Astrocyte of the spinal cord (primary cell): ENCODE measurements around the gene CREBBP.

Experiments used
- DNase-seq: peaks from one replicate; pipeline ENCODE4 v3.0.0; 2011; ENCODE audit warnings: low read depth, low spot score
- H3K4me3 ChIP-seq: 2 replicates; pipeline ENCODE4 v1.5.1; 2011; ENCODE audit warnings: low read depth, mild to moderate bottlenecking, low read length, moderate library complexity
- CTCF ChIP-seq: IDR thresholded peaks from 2 replicates; pipeline ENCODE4 v1.5.1; 2012; ENCODE audit warnings: low read depth, mild to moderate bottlenecking, low read length, inconsistent platforms
- in situ Hi-C: cut with HindIII; loops from 2 replicates; pipeline ENCODE4 v1.10.0; 2017; ENCODE audit warnings: low sequenced_read_pairs

The CREBBP gene

GRCh38 chr16:3874794-3875692 lies 5.5 kb downstream of the CREBBP start:
- in situ Hi-C loops = no loop called here

GRCh38 chr16:3874242-3874641 lies 6.3 kb downstream of the CREBBP start:
- TF ChIP-seq CTCF = no peak
- H3K4me3 ChIP-seq = no peak overlapping the region
- in situ Hi-C loops = no loop called here
- DNase-seq = no peak

More at GRCh38 chr16:3874794-3875692, 5.5 kb downstream of the CREBBP start:
- H3K4me3 ChIP-seq = no peak overlapping the region
- no peak for TF ChIP-seq CTCF
- DNase-seq = no peak

- TF ChIP-seq CTCF = no peak
- in situ Hi-C loops = no loop called here
- no peak overlapping the region for H3K4me3 ChIP-seq
- DNase-seq = no peak
These were observed 6.9 kb downstream of the CREBBP start for GRCh38 chr16:3873482-3874173.

GRCh38 chr16:3872216-3872895 lies 8.2 kb downstream of the CREBBP start:
- no peak for TF ChIP-seq CTCF
- no peak for DNase-seq
- in situ Hi-C loops = no loop called here
- no peak overlapping the region for H3K4me3 ChIP-seq

GRCh38 chr16:3868967-3869366 lies 11.5 kb downstream of the CREBBP start:
- no peak for TF ChIP-seq CTCF
- H3K4me3 ChIP-seq = no peak overlapping the region
- in situ Hi-C loops = no loop called here
- no peak for DNase-seq

GRCh38 chr16:3868556-3868955 lies 12.0 kb downstream of the CREBBP start:
- TF ChIP-seq CTCF = no peak
- DNase-seq = no peak
- in situ Hi-C loops = no loop called here

More at GRCh38 chr16:3868556-3868955, 12.0 kb downstream of the CREBBP start:
- no peak overlapping the region for H3K4me3 ChIP-seq
